Endothelial cell of umbilical vein (primary cell): ENCODE data around the gene COL23A1. TPM values are rescaled to one million over a fixed set of nuclear protein-coding genes. Genes with fewer than 3 reads are reported as not detected.

Experiments
- BruUV-seq: library from RNA; stranded (reverse); fragments of 400-500 nt; replicated peaks from 2 replicates; lab custom pipeline; 2021; lab: Mats Ljungman, UMichigan
- CTCF ChIA-PET: fragments of 300-600, 350-600 bp; sonication (Branson Sonifier 250); formaldehyde crosslinking; loops from one replicate; lab custom pipeline; 2021; ENCODE audit warnings: antibody characterized with exemption, inconsistent platforms; lab: Charles Lee
- POLR2A ChIA-PET: fragments of 300-600, 350-600 bp; sonication (Branson Sonifier 250); formaldehyde crosslinking; loops from one replicate; lab custom pipeline; 2021; ENCODE audit warnings: antibody characterized with exemption, inconsistent platforms; lab: Charles Lee
- DNase-seq: peaks from one replicate; pipeline ENCODE4 v3.0.0-alpha.2; 2011; ENCODE audit warnings: low read depth, low spot score
- FAIRE-seq: peaks from 2 replicates; lab custom pipeline; 2011; peaks lifted over from hg19 to GRCh38; lab: Jason Lieb, UNC
- H2AFZ ChIP-seq: 2 replicates; pipeline ENCODE4 v1.6.0; 2012; ENCODE audit warnings: low read depth, low read length, control low read depth, inconsistent platforms
- H3K27ac ChIP-seq: 2 replicates; pipeline ENCODE4 v1.5.1; 2011; ENCODE audit warnings: low read depth, mild to moderate bottlenecking, control low read depth, low read length, moderate library complexity; ENCODE audit not compliant: insufficient read depth
- H3K27me3 ChIP-seq, 2 experiments: 2 replicates each; pipeline versions ENCODE4 v1.6.0 to v1.6.1; 2011; ENCODE audit warnings: low read length in 2 of 2, mixed read lengths in 1 of 2; ENCODE audit not compliant: control insufficient read depth in 2 of 2, insufficient read depth in 2 of 2
- H3K36me3 ChIP-seq, 2 experiments: 2 replicates in 1 of 2; 3 replicates in 1 of 2; pipeline ENCODE4 v1.5.1; 2011; ENCODE audit warnings: low read length in 2 of 2, mild to moderate bottlenecking in 1 of 2, moderate library complexity in 1 of 2; ENCODE audit not compliant: control insufficient read depth in 2 of 2, insufficient read depth in 2 of 2; ENCODE audit errors: extremely low read depth in 1 of 2
- H3K4me1 ChIP-seq: 3 replicates; pipeline ENCODE4 v1.5.1; 2011; ENCODE audit warnings: mild to moderate bottlenecking, low read length; ENCODE audit not compliant: control insufficient read depth, insufficient read depth; ENCODE audit errors: extremely low read depth
- H3K4me2 ChIP-seq: 2 replicates; pipeline ENCODE4 v1.6.1; 2011; ENCODE audit warnings: low read length, control low read depth, mixed read lengths; ENCODE audit not compliant: insufficient read depth
- H3K4me3 ChIP-seq, 3 experiments: fragments of 200-600 bp in 1 of 3; sonication (generic), shearing (Covaris generic) in 1 of 3; replicated peaks in 1 of 3; 2 replicates each; pipeline ENCODE4 v1.5.1; 2011 to 2016; ENCODE audit warnings: control low read depth in 3 of 3, low read length in 3 of 3, mild to moderate bottlenecking in 2 of 3, inconsistent platforms in 1 of 3, low read depth in 1 of 3, moderate library complexity in 1 of 3; ENCODE audit not compliant: insufficient read depth in 1 of 3
- H3K79me2 ChIP-seq: 2 replicates; pipeline ENCODE4 v1.6.0; 2012; ENCODE audit warnings: low read length, inconsistent platforms; ENCODE audit not compliant: control insufficient read depth, insufficient read depth
- H3K9ac ChIP-seq: replicated peaks from 2 replicates; pipeline ENCODE3; 2011; ENCODE audit warnings: low read length, control low read depth; ENCODE audit not compliant: insufficient read depth; ENCODE audit errors: extremely low read depth
- H3K9me1 ChIP-seq: replicated peaks from 3 replicates; pipeline ENCODE4 v1.6.0; 2011; ENCODE audit warnings: mild to moderate bottlenecking, low read length; ENCODE audit not compliant: control insufficient read depth, insufficient read depth; ENCODE audit errors: extremely low read depth
- H3K9me3 ChIP-seq: replicated peaks from 2 replicates; pipeline ENCODE4 v1.5.1; 2012; ENCODE audit warnings: low read length, inconsistent platforms; ENCODE audit not compliant: control insufficient read depth, insufficient read depth
- H4K20me1 ChIP-seq: replicated peaks from 2 replicates; pipeline ENCODE3; 2011; ENCODE audit warnings: mild to moderate bottlenecking, low read length; ENCODE audit not compliant: control insufficient read depth, insufficient read depth; ENCODE audit errors: extremely low read depth
- CTCF ChIP-seq, 2 donors: IDR thresholded peaks; 1 replicate in 1 of 2; 2 replicates in 1 of 2; pipeline ENCODE4 v1.5.1; 2011; ENCODE audit warnings: low read length in 2 of 2, mild to moderate bottlenecking in 2 of 2, moderate library complexity in 2 of 2, control low read depth in 1 of 2, inconsistent platforms in 1 of 2, low read depth in 1 of 2; ENCODE audit not compliant: insufficient read depth in 1 of 2; ENCODE audit errors: extremely low read depth in 1 of 2
- EZH2 ChIP-seq: IDR thresholded peaks from 2 replicates; pipeline ENCODE4 v1.6.1; 2012; ENCODE audit warnings: borderline replicate concordance, low read depth, mild to moderate bottlenecking, moderate library complexity, low read length, inconsistent platforms; ENCODE audit not compliant: severe bottlenecking
- FOS ChIP-seq: IDR thresholded peaks from 2 replicates; pipeline ENCODE4 v1.6.1; 2011; ENCODE audit warnings: mild to moderate bottlenecking, low read length, moderate library complexity, borderline replicate concordance; ENCODE audit not compliant: insufficient read depth
- GATA2 ChIP-seq: IDR thresholded peaks from 2 replicates; pipeline ENCODE4 v1.7.0; 2011; ENCODE audit warnings: low read depth, mild to moderate bottlenecking, moderate library complexity, mixed read lengths, low read length; ENCODE audit not compliant: insufficient read length, insufficient read depth
- JUN ChIP-seq: IDR thresholded peaks from 2 replicates; pipeline ENCODE4 v1.6.1; 2011; ENCODE audit warnings: borderline replicate concordance, low read depth; ENCODE audit not compliant: insufficient read length, insufficient read depth
- MYC ChIP-seq: IDR thresholded peaks from one replicate; pipeline ENCODE4 v1.6.1; 2011; ENCODE audit warnings: mild to moderate bottlenecking, low read depth, low read length
- POLR2A ChIP-seq: IDR thresholded peaks from 2 replicates; pipeline ENCODE4 v1.6.1; 2012; ENCODE audit warnings: low read depth, mild to moderate bottlenecking, control low read depth, low read length
- POLR2AphosphoS5 ChIP-seq: IDR thresholded peaks from 2 replicates; pipeline ENCODE4 v1.6.1; 2012; ENCODE audit warnings: low read depth, mild to moderate bottlenecking, control low read depth, low read length, moderate library complexity; ENCODE audit not compliant: insufficient read depth
- dilution Hi-C: fragments of 300-500 bp; cut with MboI; formaldehyde crosslinking; loops from one replicate; pipeline ENCODE4 v1.15.0; 2019; ENCODE audit warnings: low sequenced_read_pairs; ENCODE audit not compliant: extremely low pct_ligation_motif_present
- intact Hi-C: fragments of 100-400 bp; cut with micrococcal nuclease; formaldehyde crosslinking; loops from one replicate; pipeline ENCODE4 v1.10.0; 2022
- polyA plus RNA-seq, 4 experiments: library from polyadenylated mRNA; depleted of rRNA in 3 of 4; stranded (reverse) in 3 of 4; unstranded in 1 of 4; fragments of >200 nt; gene quantifications; 2 replicates each; pipeline versions ENCODE4 v1.2.1 to v1.2.3, GENCODE V29; 2011 to 2012; ENCODE audit warnings: missing spikeins in 1 of 4
- total RNA-seq: library from RNA; stranded (reverse); gene quantifications from 2 replicates; pipeline ENCODE4 v1.2.3, GENCODE V29; 2021
- TF ChIP-seq, protein P1 (sequence below): IDR thresholded peaks from 2 replicates; pipeline ENCODE4 v1.6.1; 2011; ENCODE audit not compliant: insufficient read depth, insufficient read length

COL23A1 gene
- total and polyA plus RNA-seq, 2 donors (not counting 3 experiments of a cell fraction or from before 2014, with no cell fraction given), result not detected

DNA sequence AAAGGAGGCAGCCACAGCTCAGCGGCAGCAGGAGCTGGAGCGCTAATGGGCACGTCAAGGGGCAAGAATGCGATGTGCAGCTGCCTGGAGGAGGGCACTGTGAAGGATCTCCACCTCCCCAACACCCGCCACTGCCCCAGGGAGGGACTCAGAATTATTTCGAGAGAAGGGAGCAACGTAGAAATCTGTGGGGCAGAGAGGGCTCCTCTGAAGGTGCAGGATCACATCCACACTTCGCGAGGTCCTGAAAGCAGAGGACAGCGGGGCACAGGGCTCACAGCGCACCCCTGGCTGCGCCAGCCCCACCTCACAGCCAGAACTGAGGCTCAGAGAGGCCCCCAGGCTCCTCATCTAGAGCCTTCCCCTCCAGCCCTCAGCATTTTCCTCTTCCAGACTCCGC is 7.9 kb downstream of the COL23A1 start:
- CTCF ChIA-PET, result interaction anchor here (0.7 kb wide), 1 partner anchor 79 kb away, joined by 3 read pairs; no protein-coding TSS in a partner anchor
- no peak overlapping the region for H2AFZ ChIP-seq

More for the DNA sequence above, 7.9 kb downstream of the COL23A1 start:
- Histone ChIP-seq H3K27ac (no peak overlapping the region), H3K4me3 (no peak overlapping the region), H3K9ac (no peak overlapping the region), H3K4me1 (no peaks in the 10 kb centered on the region), H3K27me3 (peaks cover 4 to 13% of the 10 kb centered on the region in 2 experiments), H3K79me2 (no peaks in the 10 kb centered on the region), H3K4me2 (no peak overlapping the region), H3K9me3 (no peaks in the 10 kb centered on the region), H3K9me1 (no peaks in the 10 kb centered on the region), H4K20me1 (no peaks in the 10 kb centered on the region), H3K36me3 (no peaks in the 10 kb centered on the region)
- intact Hi-C loops (no loop called here), dilution Hi-C loops (no loop called here)
- FAIRE-seq, result no peak
- no peak for TF ChIP-seq MYC
- TF ChIP-seq POLR2AphosphoS5, result no peak
- TF ChIP-seq JUN, result no peak
- no peak for TF ChIP-seq EZH2
- TF ChIP-seq FOS, result no peak
- no peak for TF ChIP-seq CTCF (IDR thresholded peaks at IDR 0.05; ENCODE audit: extremely low read depth in 1 of 2, insufficient read depth in 1 of 2, low read depth in 1 of 2, low read length in 2 of 2)
- TF ChIP-seq GATA2, result no peak
- TF ChIP-seq, protein P1, sequence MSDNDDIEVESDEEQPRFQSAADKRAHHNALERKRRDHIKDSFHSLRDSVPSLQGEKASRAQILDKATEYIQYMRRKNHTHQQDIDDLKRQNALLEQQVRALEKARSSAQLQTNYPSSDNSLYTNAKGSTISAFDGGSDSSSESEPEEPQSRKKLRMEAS, result no peak
- TF ChIP-seq POLR2A, result no peak
- BruUV-seq, result no TSS peak
- no peak for DNase-seq
- POLR2A ChIA-PET, result no interaction called here
